Glutamatergic neuron (in vitro differentiated cells): ENCODE results near the gene RREB1. TPM values are rescaled to one million over a fixed set of nuclear protein-coding genes. Genes with fewer than 3 reads are reported as not detected.

Experiments
- DNase-seq: peaks from one replicate; pipeline ENCODE4 v3.0.0; 2022
- H3K27ac Mint-ChIP-seq: one replicate; pipeline ENCODE4 v1.8.0; 2020; ENCODE audit warnings: mild to moderate bottlenecking, mixed read lengths, inconsistent platforms; ENCODE audit not compliant: unreplicated experiment
- H3K27me3 Mint-ChIP-seq: one replicate; pipeline ENCODE4 v1.8.0; 2020; ENCODE audit warnings: mild to moderate bottlenecking, moderate library complexity, mixed read lengths, inconsistent platforms; ENCODE audit not compliant: unreplicated experiment
- H3K36me3 Mint-ChIP-seq: one replicate; pipeline ENCODE4 v1.8.0; 2020; ENCODE audit warnings: mild to moderate bottlenecking, mixed read lengths, inconsistent platforms; ENCODE audit not compliant: unreplicated experiment
- H3K4me1 Mint-ChIP-seq: one replicate; pipeline ENCODE4 v1.8.0; 2020; ENCODE audit warnings: mild to moderate bottlenecking, low read depth, mixed read lengths, inconsistent platforms; ENCODE audit not compliant: unreplicated experiment
- H3K4me3 Mint-ChIP-seq: one replicate; pipeline ENCODE4 v1.8.0; 2020; ENCODE audit warnings: mild to moderate bottlenecking, mixed read lengths, inconsistent platforms; ENCODE audit not compliant: unreplicated experiment
- H3K9me3 Mint-ChIP-seq: one replicate; pipeline ENCODE4 v1.8.0; 2020; ENCODE audit warnings: mild to moderate bottlenecking, moderate library complexity, mixed read lengths, inconsistent platforms; ENCODE audit not compliant: unreplicated experiment
- total RNA-seq: library from RNA; stranded (reverse); fragmentation: NEBNext Ultra II Directional; extraction: Animal tissue kit (Norgen Biotek cat#: 25700); gene quantifications from one replicate; pipeline ENCODE4 v1.2.1, GENCODE V29; 2021; ENCODE audit not compliant: unreplicated experiment
- TF ChIP-seq, protein P1 (sequence below): fragments of 200-600 bp; sonication (generic); IDR thresholded peaks from one replicate; pipeline ENCODE4 v1.5.0; 2021; ENCODE audit not compliant: partially characterized antibody, unreplicated experiment

Gene RREB1
- total RNA-seq, 1 donor from 2014 or later = 3.4 TPM

DNA sequence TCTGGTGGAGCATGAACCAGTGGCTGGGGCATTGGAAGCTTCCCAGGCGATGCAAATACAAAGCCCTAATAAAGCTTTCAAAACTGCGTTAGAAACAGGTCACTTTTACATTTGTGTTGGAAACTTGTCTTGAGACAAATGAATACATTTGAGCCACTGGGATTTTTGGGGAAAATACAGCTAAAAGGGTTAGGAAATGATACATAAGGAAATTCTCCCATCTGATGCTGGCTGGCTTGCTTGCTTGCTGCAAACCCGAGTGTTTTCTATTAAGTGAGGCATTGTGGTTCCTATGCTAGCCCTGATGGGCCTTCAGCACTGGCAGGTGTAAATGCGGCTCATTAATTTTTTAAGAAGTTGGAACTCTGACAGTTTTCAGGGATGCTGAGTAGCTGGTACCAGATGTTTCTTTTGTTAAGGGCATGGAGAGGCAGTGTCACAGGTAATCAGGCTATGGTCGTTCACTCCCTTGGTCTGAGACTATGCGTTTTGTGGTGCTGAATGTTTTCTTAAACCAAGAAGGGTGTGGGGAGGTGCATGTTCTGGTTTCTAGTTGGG lies 35.2 kb downstream of the RREB1 start:
- Mint-ChIP-seq H3K27ac (peak overlapping the region; percentile 82), H3K9me3 (peaks cover 2% of the 10 kb centered on the region), H3K27me3 (peaks cover 4% of the 10 kb centered on the region), H3K4me1 (peaks cover 43% of the 10 kb centered on the region), H3K4me3 (no peak overlapping the region), H3K36me3 (no peaks in the 10 kb centered on the region)
- no peak for DNase-seq
- TF ChIP-seq, protein P1, sequence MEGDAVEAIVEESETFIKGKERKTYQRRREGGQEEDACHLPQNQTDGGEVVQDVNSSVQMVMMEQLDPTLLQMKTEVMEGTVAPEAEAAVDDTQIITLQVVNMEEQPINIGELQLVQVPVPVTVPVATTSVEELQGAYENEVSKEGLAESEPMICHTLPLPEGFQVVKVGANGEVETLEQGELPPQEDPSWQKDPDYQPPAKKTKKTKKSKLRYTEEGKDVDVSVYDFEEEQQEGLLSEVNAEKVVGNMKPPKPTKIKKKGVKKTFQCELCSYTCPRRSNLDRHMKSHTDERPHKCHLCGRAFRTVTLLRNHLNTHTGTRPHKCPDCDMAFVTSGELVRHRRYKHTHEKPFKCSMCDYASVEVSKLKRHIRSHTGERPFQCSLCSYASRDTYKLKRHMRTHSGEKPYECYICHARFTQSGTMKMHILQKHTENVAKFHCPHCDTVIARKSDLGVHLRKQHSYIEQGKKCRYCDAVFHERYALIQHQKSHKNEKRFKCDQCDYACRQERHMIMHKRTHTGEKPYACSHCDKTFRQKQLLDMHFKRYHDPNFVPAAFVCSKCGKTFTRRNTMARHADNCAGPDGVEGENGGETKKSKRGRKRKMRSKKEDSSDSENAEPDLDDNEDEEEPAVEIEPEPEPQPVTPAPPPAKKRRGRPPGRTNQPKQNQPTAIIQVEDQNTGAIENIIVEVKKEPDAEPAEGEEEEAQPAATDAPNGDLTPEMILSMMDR = no peak

DNA sequence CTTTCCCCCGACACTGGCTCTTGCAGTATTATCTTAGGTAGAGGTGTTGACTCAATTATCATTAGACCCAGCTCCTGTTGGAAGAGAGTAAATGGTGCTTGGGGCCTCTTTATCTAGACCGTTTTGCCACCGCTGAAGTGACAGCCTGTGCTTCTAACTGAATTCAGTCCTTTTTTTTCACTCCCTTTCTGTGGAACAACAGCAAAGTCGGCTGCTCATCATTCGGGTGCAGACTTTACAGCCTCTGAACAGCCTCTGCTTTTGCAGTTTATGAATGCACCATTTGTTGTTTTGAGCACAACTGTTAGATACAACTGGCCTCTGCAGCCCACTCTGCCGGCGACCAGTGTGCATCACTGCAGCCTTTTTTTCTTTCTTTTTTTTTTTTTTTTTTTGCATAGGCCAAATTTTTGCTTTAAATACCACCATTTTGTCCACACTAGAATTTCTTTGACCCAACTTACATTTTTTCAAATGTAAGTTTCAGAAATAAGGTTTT lies 35.8 kb downstream of the RREB1 start:
- Mint-ChIP-seq H3K9me3 (peaks cover 2% of the 10 kb centered on the region), H3K36me3 (no peaks in the 10 kb centered on the region), H3K27ac (peak overlapping the region; percentile 82), H3K4me1 (peaks cover 41% of the 10 kb centered on the region), H3K4me3 (no peak overlapping the region), H3K27me3 (peaks cover 4% of the 10 kb centered on the region)
- TF ChIP-seq, protein P1 = no peak
- DNase-seq = peak; percentile 45

DNA sequence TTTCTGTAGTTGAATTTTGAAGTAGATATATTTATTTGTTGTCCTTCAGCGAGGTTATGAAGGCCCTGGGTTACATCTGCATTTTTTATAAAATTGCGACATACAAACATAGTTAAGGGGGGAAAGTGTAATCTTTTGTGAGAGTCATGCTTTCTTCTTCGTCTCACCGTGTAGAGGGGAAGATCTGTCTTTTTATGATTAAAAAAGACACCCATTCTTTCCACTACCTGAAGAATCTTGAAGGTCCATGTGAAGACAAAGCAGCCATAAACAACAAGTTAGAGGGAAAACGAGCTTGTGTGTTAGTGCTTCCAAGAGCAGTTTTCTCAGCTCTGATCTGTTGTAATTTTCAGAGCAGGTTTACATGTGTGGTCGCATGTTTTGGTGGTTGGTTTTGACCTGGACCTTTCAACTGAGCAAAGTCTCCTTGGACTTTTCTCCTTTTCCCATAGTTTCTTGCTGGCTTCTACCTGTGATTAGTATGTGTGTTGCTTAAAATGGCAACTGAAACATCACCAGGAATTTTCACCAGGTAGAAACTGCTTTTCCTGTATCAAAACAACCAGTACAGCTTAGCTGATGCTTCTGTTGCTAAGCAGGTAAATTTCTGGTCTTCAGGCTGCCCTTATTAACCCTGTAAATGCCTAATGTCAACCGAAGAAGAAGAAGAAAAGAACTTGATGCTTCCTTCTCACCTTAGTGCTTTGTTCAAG lies 37.3 kb downstream of the RREB1 start:
- Mint-ChIP-seq H3K4me1 (peaks cover 41% of the 10 kb centered on the region), H3K36me3 (no peaks in the 10 kb centered on the region), H3K4me3 (no peak overlapping the region), H3K27ac (peak overlapping the region; percentile 93), H3K27me3 (peaks cover 4% of the 10 kb centered on the region), H3K9me3 (peaks cover 2% of the 10 kb centered on the region)
- DNase-seq = no peak
- TF ChIP-seq, protein P1 = no peak

DNA sequence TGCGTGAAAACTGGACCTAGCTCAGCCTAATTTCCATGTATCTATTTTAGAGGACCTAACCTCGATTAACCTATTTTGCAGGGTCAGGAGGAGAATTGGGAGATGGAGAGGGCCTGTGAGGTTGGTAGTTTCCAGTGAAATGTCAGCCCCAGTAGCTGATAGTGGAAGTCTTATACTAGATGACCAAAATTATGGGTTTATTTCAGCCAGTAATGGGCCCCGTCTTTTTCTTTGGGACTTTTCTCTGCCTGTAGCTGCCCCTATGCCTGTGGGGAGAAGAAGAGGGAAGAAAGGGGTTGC lies 37.8 kb downstream of the RREB1 start:
- peaks cover 3% of the 10 kb centered on the region for H3K27me3 Mint-ChIP-seq
- peak overlapping the region; percentile 93 for H3K27ac Mint-ChIP-seq
- no peaks in the 10 kb centered on the region for H3K36me3 Mint-ChIP-seq
- H3K4me1 Mint-ChIP-seq = peaks cover 43% of the 10 kb centered on the region
- TF ChIP-seq, protein P1 = no peak
- H3K4me3 Mint-ChIP-seq = peak overlapping the region; percentile 67
- no peak for DNase-seq
- H3K9me3 Mint-ChIP-seq = peaks cover 2% of the 10 kb centered on the region
